ENCODE data around the gene PFKP.

PFKP gene

GRCh38 chr10:3071405-3072198, 4.3 kb downstream of the PFKP start:
- peak; percentile 80 for DNase-seq (ENCODE audit: low read depth)

GRCh38 chr10:3072641-3073360, 5.5 kb downstream of the PFKP start:
- DNase-seq (ENCODE audit: low read depth), result no peak

GRCh38 chr10:3074145-3074665, 6.9 kb downstream of the PFKP start:
- no peak for DNase-seq (ENCODE audit: low read depth)

GRCh38 chr10:3074985-3075600, 7.7 kb downstream of the PFKP start:
- no peak for DNase-seq (ENCODE audit: low read depth)

- DNase-seq (ENCODE audit: low read depth), result no peak
Measured at GRCh38 chr10:3076138-3076537, 8.8 kb downstream of the PFKP start.

GRCh38 chr10:3077509-3077908, 10.2 kb downstream of the PFKP start:
- no peak for DNase-seq (ENCODE audit: low read depth)

GRCh38 chr10:3077940-3078630, 10.7 kb downstream of the PFKP start:
- DNase-seq (ENCODE audit: low read depth), result no peak

- no peak for DNase-seq (ENCODE audit: low read depth)
Measured at GRCh38 chr10:3081383-3081981, 14.1 kb downstream of the PFKP start.

- DNase-seq (ENCODE audit: low read depth), result no peak
Measured at GRCh38 chr10:3082290-3082689, 14.9 kb downstream of the PFKP start.

- DNase-seq (ENCODE audit: low read depth), result no peak
Measured at GRCh38 chr10:3085785-3086567, 18.6 kb downstream of the PFKP start.

GRCh38 chr10:3090388-3090787, 23.0 kb downstream of the PFKP start:
- DNase-seq (ENCODE audit: low read depth), result no peak

- peak; percentile 83 for DNase-seq (ENCODE audit: low read depth)
Measured at GRCh38 chr10:3090914-3091787, 23.8 kb downstream of the PFKP start.

GRCh38 chr10:3091921-3092320, 24.6 kb downstream of the PFKP start:
- DNase-seq (ENCODE audit: low read depth), result no peak

- no peak for DNase-seq (ENCODE audit: low read depth)
Measured at GRCh38 chr10:3093996-3094395, 26.6 kb downstream of the PFKP start.

GRCh38 chr10:3094609-3095036, 27.3 kb downstream of the PFKP start:
- DNase-seq (ENCODE audit: low read depth), result peak; percentile 47

- DNase-seq (ENCODE audit: low read depth), result peak; percentile 99
Measured at GRCh38 chr10:3095373-3096139, 28.2 kb downstream of the PFKP start.

GRCh38 chr10:3096149-3096548, 28.8 kb downstream of the PFKP start:
- no peak for DNase-seq (ENCODE audit: low read depth)

GRCh38 chr10:3097160-3097559, 29.8 kb downstream of the PFKP start:
- no peak for DNase-seq (ENCODE audit: low read depth)

- DNase-seq (ENCODE audit: low read depth), result no peak
Measured at GRCh38 chr10:3098689-3099088, 31.3 kb downstream of the PFKP start.
